D721Med (cell line): ENCODE results near the gene AAR2.

Experiments
- DNase-seq: peaks from one replicate; pipeline ENCODE4 v3.0.0; 2011; ENCODE audit warnings: low spot score; ENCODE audit not compliant: insufficient read length
- FAIRE-seq: peaks from 2 replicates; lab custom pipeline; 2011; peaks lifted over from hg19 to GRCh38; lab: Jason Lieb, UNC
- TF ChIP-seq, protein P1 (sequence below): IDR thresholded peaks from 2 replicates; pipeline ENCODE4 v1.5.1; 2012; ENCODE audit warnings: mild to moderate bottlenecking, control low read depth; ENCODE audit not compliant: insufficient read depth; ENCODE audit errors: missing control alignments

AAR2 gene

DNA sequence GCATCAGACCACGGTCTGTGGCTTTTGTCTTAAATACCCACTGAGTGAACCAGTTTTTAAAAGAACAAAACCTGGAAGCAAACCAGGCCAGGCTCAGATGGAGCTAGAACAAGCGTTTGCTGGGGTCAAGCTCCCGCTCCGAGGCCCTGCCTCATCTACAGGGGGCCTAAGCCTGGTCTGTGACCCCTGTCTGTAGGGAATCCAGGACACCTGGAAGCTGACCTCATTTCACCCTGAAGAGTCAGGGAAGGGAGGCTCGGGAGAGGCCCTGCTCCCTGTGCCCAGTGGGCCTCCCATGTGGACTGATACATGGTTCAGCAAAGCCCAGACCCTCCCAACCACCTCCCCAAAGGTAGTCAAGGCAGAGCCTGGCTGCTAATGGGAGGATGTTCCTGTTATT lies 43.1 kb downstream of the AAR2 start:
- FAIRE-seq (no peak), DNase-seq (no peak)
- TF ChIP-seq, protein P1, sequence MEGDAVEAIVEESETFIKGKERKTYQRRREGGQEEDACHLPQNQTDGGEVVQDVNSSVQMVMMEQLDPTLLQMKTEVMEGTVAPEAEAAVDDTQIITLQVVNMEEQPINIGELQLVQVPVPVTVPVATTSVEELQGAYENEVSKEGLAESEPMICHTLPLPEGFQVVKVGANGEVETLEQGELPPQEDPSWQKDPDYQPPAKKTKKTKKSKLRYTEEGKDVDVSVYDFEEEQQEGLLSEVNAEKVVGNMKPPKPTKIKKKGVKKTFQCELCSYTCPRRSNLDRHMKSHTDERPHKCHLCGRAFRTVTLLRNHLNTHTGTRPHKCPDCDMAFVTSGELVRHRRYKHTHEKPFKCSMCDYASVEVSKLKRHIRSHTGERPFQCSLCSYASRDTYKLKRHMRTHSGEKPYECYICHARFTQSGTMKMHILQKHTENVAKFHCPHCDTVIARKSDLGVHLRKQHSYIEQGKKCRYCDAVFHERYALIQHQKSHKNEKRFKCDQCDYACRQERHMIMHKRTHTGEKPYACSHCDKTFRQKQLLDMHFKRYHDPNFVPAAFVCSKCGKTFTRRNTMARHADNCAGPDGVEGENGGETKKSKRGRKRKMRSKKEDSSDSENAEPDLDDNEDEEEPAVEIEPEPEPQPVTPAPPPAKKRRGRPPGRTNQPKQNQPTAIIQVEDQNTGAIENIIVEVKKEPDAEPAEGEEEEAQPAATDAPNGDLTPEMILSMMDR, result no peak

DNA sequence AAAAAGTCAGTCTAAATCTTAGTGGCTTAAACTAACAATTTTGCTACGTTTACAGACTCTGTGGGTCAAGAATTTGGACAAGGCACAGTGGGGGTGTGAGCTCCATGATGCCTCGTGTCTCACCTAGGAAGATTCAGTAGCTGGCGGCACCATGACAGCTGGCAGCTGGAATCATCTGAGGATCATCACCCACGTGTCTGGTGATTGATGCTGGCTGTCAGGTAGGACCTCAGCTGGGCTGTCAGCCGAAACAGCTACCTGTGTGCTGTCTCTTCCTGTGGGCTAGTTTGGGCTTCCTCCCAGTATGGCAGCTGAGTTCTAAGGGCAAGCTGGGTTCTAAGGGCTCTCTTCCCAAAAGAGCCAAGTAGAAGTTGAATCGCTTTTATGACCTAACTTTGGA lies 43.5 kb downstream of the AAR2 start:
- FAIRE-seq (no peak), DNase-seq (no peak)
- TF ChIP-seq, protein P1, result no peak

DNA sequence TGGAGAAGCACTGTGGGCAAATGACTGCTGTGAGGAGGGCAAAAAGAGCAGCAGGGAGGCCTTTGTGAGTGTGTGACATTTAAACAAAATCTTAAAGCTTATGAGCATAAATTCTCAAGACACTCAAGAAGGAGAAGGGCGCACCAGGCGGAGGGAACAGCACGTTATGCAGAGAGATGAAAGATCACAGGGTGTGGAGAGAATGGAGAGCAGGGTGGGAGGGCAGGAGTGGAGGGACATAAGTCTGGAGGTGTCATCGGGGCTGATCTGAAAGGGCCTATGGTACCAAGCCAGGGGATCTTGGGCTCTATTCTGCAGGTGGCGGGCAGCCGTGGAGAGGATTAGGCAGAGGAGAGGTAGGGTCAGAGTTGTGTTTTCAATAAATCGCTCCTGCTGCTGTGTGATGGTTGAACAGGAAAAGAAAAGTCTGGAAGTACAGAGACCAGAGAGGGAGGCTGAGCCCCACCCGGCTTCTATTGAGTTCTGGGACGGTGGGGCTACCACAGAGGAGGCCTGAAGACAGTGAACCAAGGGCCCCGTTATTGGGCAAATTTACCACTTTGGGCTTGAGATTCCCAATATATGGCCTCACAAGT lies 45.6 kb downstream of the AAR2 start:
- no peak for FAIRE-seq
- TF ChIP-seq, protein P1, result no peak
- DNase-seq, result no peak

- TF ChIP-seq, protein P1, result no peak
- no peak for FAIRE-seq
- DNase-seq, result no peak
These were observed 48.5 kb downstream of the AAR2 start for GRCh38 chr20:36284751-36285150.

DNA sequence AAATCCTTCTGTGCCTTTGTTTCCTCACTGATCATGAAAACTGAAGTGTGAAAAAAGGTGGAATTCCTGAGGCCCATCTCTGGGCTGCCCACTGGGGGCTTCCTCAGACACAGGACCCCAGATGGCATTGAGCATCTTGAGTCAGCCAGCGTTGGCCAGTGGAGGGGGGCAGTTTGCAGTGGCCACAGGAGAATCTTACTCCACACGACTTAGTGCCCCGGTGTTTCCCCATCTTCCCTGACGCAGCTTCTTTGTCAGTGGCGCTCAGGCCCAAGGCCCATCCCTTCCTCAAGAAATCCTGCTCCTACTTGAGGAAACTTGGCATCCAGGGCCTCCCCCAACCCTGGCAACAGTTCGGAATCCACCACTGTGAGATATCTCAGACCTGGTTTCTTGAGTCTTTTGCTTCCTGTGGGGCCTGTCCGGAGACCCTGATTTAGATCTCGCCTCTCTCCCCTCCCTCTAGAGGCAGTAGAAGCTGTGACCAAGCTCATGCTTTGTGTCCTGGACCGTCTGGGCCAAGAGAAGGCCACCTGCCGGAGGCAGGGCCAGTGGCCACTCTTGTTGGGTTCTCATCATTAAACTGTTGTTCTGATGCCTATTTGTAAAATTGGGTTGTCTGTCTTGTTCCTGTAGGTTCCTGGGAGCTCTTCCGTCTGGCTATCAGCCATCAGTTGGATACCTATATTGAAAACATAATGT lies 49.6 kb downstream of the AAR2 start:
- TF ChIP-seq, protein P1, result no peak
- DNase-seq, result no peak
- FAIRE-seq, result no peak

DNA sequence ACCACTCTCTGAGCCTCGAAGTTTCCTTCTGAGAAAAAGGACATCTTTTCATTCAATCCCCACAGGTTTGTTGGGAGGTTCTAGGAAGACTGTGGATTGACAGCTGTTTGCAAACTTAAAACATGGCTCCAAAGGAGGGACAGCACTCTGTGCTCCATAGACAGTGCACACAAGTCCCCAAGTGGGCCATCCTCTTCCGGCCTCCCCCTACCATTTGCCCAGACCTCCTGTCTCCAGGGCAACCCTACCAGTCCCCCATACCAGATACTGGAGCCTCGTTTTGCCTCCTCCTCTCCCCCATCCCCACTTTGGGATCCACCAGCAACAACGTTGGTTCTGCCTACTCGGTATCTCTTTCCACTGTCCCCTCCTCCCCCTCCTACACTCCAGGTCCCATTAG lies 61.4 kb downstream of the AAR2 start:
- DNase-seq, result no peak
- no peak for FAIRE-seq
- TF ChIP-seq, protein P1, result no peak

GRCh38 chr20:36298061-36298460 lies 61.8 kb downstream of the AAR2 start:
- TF ChIP-seq, protein P1, result no peak
- DNase-seq, result no peak
- no peak for FAIRE-seq
